CD4-positive, alpha-beta memory T cell (primary cell): ENCODE measurements around the gene PDK1. TPM values are rescaled to one million over a fixed set of nuclear protein-coding genes. Genes with fewer than 3 reads are reported as not detected.
A peak's percentile ranks its signal among the peaks of the same experiment; 100 is the strongest.
"Not testable (repeated sequence)": the region's sequence is repeated elsewhere in the genome, so short reads cannot be mapped to it uniquely, and the experiment has no call there.

Source experiments
- CTCF ChIA-PET: fragments of 350-600 bp; sonication (Branson Sonifier 250); formaldehyde crosslinking; loops from one replicate; lab custom pipeline; 2021; ENCODE audit warnings: inconsistent platforms; ENCODE audit not compliant: partially characterized antibody; lab: Charles Lee
- POLR2A ChIA-PET: fragments of 350-600 bp; sonication (Branson Sonifier 250); formaldehyde crosslinking; loops from one replicate; lab custom pipeline; 2021; ENCODE audit not compliant: partially characterized antibody; lab: Charles Lee
- DNase-seq, 5 donors: peaks; one replicate each; pipeline versions ENCODE4 v3.0.0 to v3.0.0-alpha.2; 2020 to 2022; ENCODE audit warnings: mixed read lengths in 1 of 5
- H3K27ac ChIP-seq: one replicate; pipeline ENCODE4 v1.7.0; 2013; ENCODE audit warnings: low read depth, low read length
- H3K27me3 ChIP-seq: 2 replicates; pipeline ENCODE4 v1.7.0; 2013; ENCODE audit warnings: mild to moderate bottlenecking, low read length, moderate library complexity; ENCODE audit not compliant: insufficient read depth
- H3K36me3 ChIP-seq: 2 replicates; pipeline ENCODE4 v1.7.0; 2013; ENCODE audit warnings: mild to moderate bottlenecking, low read length, moderate library complexity; ENCODE audit not compliant: insufficient read depth
- H3K4me1 ChIP-seq: 2 replicates; pipeline ENCODE4 v1.7.0; 2013; ENCODE audit warnings: mild to moderate bottlenecking, low read length, moderate library complexity; ENCODE audit not compliant: insufficient read depth
- H3K4me3 ChIP-seq, 2 donors: one replicate each; pipeline ENCODE4 v1.7.0; 2013; ENCODE audit warnings: low read length in 2 of 2, mild to moderate bottlenecking in 1 of 2
- H3K9me3 ChIP-seq, 2 donors: one replicate each; pipeline ENCODE4 v1.7.0; 2013; ENCODE audit warnings: low read length in 2 of 2, control low read depth in 1 of 2; ENCODE audit not compliant: control insufficient read depth in 1 of 2
- H3K27ac Mint-ChIP-seq, 7 donors: one replicate each; pipeline ENCODE4 v1.8.0; 2020 to 2021; ENCODE audit warnings: mixed read lengths in 7 of 7, mild to moderate bottlenecking in 6 of 7, inconsistent platforms in 3 of 7, moderate library complexity in 3 of 7
- H3K27me3 Mint-ChIP-seq, 2 donors: one replicate each; pipeline ENCODE4 v1.8.0; 2020 to 2021; ENCODE audit warnings: mixed read lengths in 2 of 2
- H3K36me3 Mint-ChIP-seq, 2 donors: one replicate each; pipeline ENCODE4 v1.8.0; 2020 to 2021; ENCODE audit warnings: mixed read lengths in 2 of 2, inconsistent platforms in 1 of 2, mild to moderate bottlenecking in 1 of 2
- H3K4me1 Mint-ChIP-seq, 4 donors: one replicate each; pipeline ENCODE4 v1.8.0; 2020 to 2021; ENCODE audit warnings: mixed read lengths in 4 of 4, mild to moderate bottlenecking in 1 of 4
- H3K4me3 Mint-ChIP-seq, 8 donors: one replicate each; pipeline ENCODE4 v1.8.0; 2020 to 2021; ENCODE audit warnings: mixed read lengths in 8 of 8, mild to moderate bottlenecking in 7 of 8, moderate library complexity in 6 of 8, inconsistent platforms in 3 of 8
- H3K9me3 Mint-ChIP-seq, 8 donors: one replicate each; pipeline ENCODE4 v1.8.0; 2020 to 2021; ENCODE audit warnings: mixed read lengths in 8 of 8, mild to moderate bottlenecking in 5 of 8, inconsistent platforms in 3 of 8, moderate library complexity in 1 of 8
- intact Hi-C: fragments of 100-400 bp; cut with micrococcal nuclease; formaldehyde crosslinking; loops from one replicate; pipeline ENCODE4 v1.15.1; 2023
- polyA plus RNA-seq, 2 donors: library from polyadenylated mRNA; unstranded; fragments of 300-500 nt; fragmentation: Illumina TruSeq; gene quantifications; one replicate each; pipeline ENCODE4 v1.2.3, GENCODE V29; 2021
- total RNA-seq, 2 experiments: library from RNA; stranded (reverse); gene quantifications; one replicate each; pipeline ENCODE4 v1.2.3, GENCODE V29; 2021

The PDK1 gene
- total and polyA plus RNA-seq, 4 experiments from 2014 or later = 12.9 to 36.8 (median 26.8) TPM

DNA sequence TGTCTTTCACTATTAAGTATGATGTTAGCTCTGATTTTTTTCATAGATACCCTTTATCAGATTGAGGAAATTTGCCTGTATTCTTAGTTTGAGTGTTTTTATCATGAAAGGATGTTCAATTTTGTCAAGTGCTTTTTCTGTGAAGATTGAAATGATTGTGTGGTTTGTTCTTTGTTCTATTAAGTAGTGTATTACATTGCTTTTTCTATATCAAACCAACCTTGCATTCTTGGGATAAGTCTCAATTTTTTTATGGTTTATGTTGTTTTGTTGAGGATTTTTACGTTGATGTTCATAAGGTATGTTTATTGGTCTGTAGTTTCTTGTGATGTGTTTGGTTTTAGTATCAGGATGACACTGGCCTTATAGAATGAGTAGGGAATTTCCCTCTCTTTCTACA lies 19.1 kb downstream of the PDK1 start:
- Histone ChIP-seq H3K27ac (no peak overlapping the region), H3K9me3 (peaks cover 0 to 20% of the 10 kb centered on the region in 2 donors), H3K4me1 (no peaks in the 10 kb centered on the region), H3K36me3 (peaks cover 35% of the 10 kb centered on the region), H3K4me3 (no peak overlapping the region), H3K27me3 (no peaks in the 10 kb centered on the region)
- CTCF ChIA-PET = no interaction called here
- Mint-ChIP-seq H3K27ac (no peak overlapping the region), H3K27me3 (no peaks in the 10 kb centered on the region), H3K9me3 (peaks cover 2 to 54% (median 36%) of the 10 kb centered on the region in 8 donors), H3K4me1 (peaks cover 0 to 5% (median 4%) of the 10 kb centered on the region in 4 donors), H3K36me3 (peaks cover 77 to 84% of the 10 kb centered on the region in 2 donors), H3K4me3 (peak overlapping the region in 1 of 8 donors; percentile 3)
- intact Hi-C loops = no loop called here
- POLR2A ChIA-PET = no interaction called here
- no peak for DNase-seq

DNA sequence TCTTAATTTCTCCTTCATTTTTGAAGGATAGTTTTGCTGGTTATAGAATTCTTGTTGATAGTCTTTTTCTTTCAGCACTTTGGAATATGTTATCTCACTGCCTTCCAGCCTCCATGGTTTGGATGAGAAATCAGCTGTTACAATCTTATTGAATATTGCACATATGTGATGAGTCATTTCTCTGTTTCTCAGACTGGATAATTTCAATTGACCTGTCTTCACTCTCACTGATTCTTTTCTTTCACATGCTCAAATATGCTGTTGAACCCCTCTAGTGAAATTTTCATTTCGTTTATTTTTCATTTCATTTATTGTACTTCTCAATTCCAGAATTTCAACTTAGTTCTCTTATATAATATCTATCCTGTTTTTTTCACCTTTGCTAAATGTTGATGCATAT lies 22.2 kb downstream of the PDK1 start:
- peaks cover 33% of the 10 kb centered on the region for H3K36me3 ChIP-seq
- Mint-ChIP-seq H3K27ac (no peak overlapping the region), H3K4me1 (peaks cover 0 to 5% (median 4%) of the 10 kb centered on the region in 4 donors), H3K9me3 (peaks cover 2 to 54% (median 36%) of the 10 kb centered on the region in 8 donors), H3K36me3 (peaks cover 77 to 86% of the 10 kb centered on the region in 2 donors), H3K27me3 (no peaks in the 10 kb centered on the region), H3K4me3 (no peak overlapping the region)
- intact Hi-C loops = no loop called here
- CTCF ChIA-PET = interaction anchor here (1.0 kb wide), 1 partner anchor 15 kb away, joined by 3 read pairs; no protein-coding TSS in a partner anchor
- H3K27ac ChIP-seq = no peak overlapping the region
- POLR2A ChIA-PET = no interaction called here
- peaks cover 0 to 20% of the 10 kb centered on the region in 2 donors for H3K9me3 ChIP-seq
- no peak for DNase-seq
- no peak overlapping the region for H3K4me3 ChIP-seq
- no peaks in the 10 kb centered on the region for H3K27me3 ChIP-seq
- no peaks in the 10 kb centered on the region for H3K4me1 ChIP-seq

DNA sequence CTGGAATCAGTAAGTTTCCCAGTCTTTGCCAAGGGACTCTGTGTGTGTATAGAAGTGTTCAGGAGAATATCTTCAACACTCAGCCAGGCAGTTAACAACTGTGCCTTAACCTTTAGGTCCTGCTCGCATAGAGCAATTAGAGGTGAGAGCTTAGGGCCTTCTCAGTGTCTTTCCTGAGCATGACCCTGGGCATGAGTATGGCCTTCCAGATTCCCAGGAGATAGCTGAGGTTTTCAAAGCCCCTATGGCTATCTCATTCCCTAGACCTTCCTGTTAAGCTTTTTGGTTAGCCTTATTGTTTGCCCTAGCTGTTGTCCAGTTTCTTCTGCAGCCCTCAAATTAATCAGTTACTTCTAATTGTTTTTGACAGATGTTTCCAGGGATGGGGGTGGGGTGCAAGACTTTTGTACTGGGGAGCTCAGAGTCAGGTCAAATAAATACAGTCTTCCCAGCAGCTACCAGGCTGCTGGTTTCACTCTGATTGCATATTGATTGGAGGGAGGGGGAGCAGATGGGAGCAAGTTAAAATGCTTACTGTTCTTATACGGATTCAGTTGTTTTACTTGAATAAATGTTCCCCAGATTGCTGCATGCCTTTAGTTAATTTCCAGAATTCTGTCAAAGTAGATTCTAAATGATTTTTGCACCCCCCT lies 23.1 kb downstream of the PDK1 start:
- intact Hi-C loops = no loop called here
- Histone ChIP-seq H3K27ac (no peak overlapping the region), H3K27me3 (no peaks in the 10 kb centered on the region), H3K9me3 (peaks cover 0 to 20% of the 10 kb centered on the region in 2 donors), H3K4me1 (no peaks in the 10 kb centered on the region), H3K4me3 (no peak overlapping the region), H3K36me3 (peaks cover 29% of the 10 kb centered on the region)
- peaks cover 70 to 78% of the 10 kb centered on the region in 2 donors for H3K36me3 Mint-ChIP-seq
- no peak overlapping the region for H3K27ac Mint-ChIP-seq
- no peak overlapping the region for H3K4me3 Mint-ChIP-seq
- H3K9me3 Mint-ChIP-seq = peaks cover 2 to 49% (median 32%) of the 10 kb centered on the region in 8 donors
- H3K27me3 Mint-ChIP-seq = no peaks in the 10 kb centered on the region
- ChIA-PET CTCF (interaction anchor here (1.0 kb wide), 1 partner anchor 15 kb away, joined by 3 read pairs; no protein-coding TSS in a partner anchor), POLR2A (no interaction called here)
- no peak for DNase-seq
- H3K4me1 Mint-ChIP-seq = peaks cover 0 to 5% (median 4%) of the 10 kb centered on the region in 4 donors

DNA sequence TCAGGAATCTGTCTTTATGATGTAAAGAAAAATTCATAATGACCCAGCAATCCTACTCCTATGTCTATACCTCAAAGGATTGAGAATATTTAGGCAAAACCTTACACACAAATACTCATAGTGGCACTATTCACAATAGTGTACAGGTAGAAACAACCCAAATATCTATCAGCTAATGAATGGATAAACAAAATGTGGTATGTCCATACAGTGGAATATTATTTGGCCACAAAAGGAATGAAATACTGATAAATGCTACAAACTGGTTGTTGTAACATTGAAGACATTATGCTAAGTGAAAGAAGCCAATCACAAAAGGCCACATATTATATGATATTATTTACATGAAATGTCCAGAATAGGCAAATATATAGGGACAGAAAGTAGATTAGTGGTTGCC lies 24.7 kb downstream of the PDK1 start:
- POLR2A ChIA-PET = no interaction called here
- Mint-ChIP-seq H3K27ac (no peak overlapping the region), H3K27me3 (no peaks in the 10 kb centered on the region), H3K4me3 (no peak overlapping the region), H3K4me1 (peaks cover 1 to 6% (median 4%) of the 10 kb centered on the region in 4 donors), H3K36me3 (peaks cover 61 to 65% of the 10 kb centered on the region in 2 donors), H3K9me3 (peaks cover 2 to 35% (median 19%) of the 10 kb centered on the region in 8 donors)
- no peak overlapping the region for H3K4me3 ChIP-seq
- H3K9me3 ChIP-seq = peaks cover 0 to 11% of the 10 kb centered on the region in 2 donors
- no peaks in the 10 kb centered on the region for H3K27me3 ChIP-seq
- H3K27ac ChIP-seq = no peak overlapping the region
- H3K36me3 ChIP-seq = peaks cover 18% of the 10 kb centered on the region
- no peak for DNase-seq
- H3K4me1 ChIP-seq = no peaks in the 10 kb centered on the region
- CTCF ChIA-PET = interaction anchor here (1.3 kb wide), 1 partner anchor 14 kb away, joined by 4 read pairs; no protein-coding TSS in a partner anchor
- intact Hi-C loops = no loop called here

DNA sequence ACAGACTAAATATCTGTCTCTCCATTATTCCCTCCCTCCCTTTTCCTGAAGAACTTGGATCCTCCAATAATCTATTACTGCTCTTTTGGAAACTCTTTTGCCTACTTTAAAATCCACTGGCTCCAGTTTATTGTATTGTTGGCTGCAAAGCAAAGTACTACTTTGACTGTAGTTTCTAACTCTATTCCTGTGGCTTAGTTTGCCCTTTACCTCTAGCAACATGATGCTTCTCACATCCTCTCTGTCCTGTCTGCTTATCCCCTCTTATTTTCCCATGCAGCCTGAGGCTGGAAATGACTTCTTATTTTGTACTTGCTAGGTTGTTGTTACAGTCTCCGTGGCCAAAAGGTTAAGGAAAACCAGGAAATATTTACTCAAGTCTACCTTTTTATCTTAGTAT lies 26.8 kb downstream of the PDK1 start:
- H3K27me3 Mint-ChIP-seq = no peaks in the 10 kb centered on the region
- Histone ChIP-seq H3K4me3 (no peak overlapping the region), H3K4me1 (peaks cover 7% of the 10 kb centered on the region), H3K9me3 (peaks cover 0 to 5% of the 10 kb centered on the region in 2 donors), H3K27me3 (no peaks in the 10 kb centered on the region), H3K36me3 (peaks cover 23% of the 10 kb centered on the region), H3K27ac (no peak overlapping the region)
- ChIA-PET POLR2A (no interaction called here), CTCF (no interaction called here)
- H3K9me3 Mint-ChIP-seq = peaks cover 0 to 17% (median 11%) of the 10 kb centered on the region in 8 donors
- H3K27ac Mint-ChIP-seq = no peak overlapping the region
- H3K36me3 Mint-ChIP-seq = peaks cover 64% of the 10 kb centered on the region in 2 donors
- H3K4me3 Mint-ChIP-seq = no peak overlapping the region
- H3K4me1 Mint-ChIP-seq = peaks cover 14 to 23% (median 17%) of the 10 kb centered on the region in 4 donors
- DNase-seq = no peak
- intact Hi-C loops = no loop called here

DNA sequence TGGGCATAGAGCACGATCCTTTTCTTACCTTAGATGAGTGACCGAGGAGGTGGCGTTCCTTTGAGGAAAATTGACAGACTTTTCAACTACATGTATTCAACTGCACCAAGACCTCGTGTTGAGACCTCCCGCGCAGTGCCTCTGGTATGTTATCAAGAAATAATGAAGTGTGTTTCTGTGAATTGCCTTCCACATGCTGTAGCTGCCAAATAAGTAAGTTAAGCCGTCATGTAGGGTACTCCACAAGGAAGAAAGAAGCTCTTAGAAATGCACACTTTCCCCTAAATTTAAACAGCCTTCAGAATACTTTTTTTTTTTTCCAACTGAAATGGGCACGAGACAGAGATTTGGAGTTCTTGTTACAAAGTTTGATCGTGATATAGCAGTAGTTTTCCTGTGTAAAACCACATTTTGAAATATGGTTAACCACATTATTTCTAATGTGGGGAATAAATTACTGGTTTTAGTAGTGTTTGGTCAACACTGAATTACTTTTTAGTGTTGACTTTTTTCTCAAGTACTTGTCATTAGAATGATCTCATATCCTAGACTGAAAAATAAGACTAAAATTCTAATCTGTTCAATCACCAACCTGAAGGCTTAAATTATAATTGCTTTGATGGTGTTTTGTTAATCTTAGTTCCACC lies 30.5 kb downstream of the PDK1 start:
- Histone ChIP-seq H3K9me3 (no peaks in the 10 kb centered on the region), H3K27ac (no peak overlapping the region), H3K4me3 (no peak overlapping the region), H3K36me3 (peaks cover 27% of the 10 kb centered on the region), H3K4me1 (peaks cover 7% of the 10 kb centered on the region), H3K27me3 (no peaks in the 10 kb centered on the region)
- Mint-ChIP-seq H3K4me1 (peaks cover 11 to 25% (median 18%) of the 10 kb centered on the region in 4 donors), H3K4me3 (peak overlapping the region in 4 of 8 donors; percentile 21 to 73 (median 52)), H3K27me3 (no peaks in the 10 kb centered on the region), H3K9me3 (no peaks in the 10 kb centered on the region), H3K27ac (peak overlapping the region in 3 of 7 donors; percentile 5 to 88 (median 16)), H3K36me3 (peaks cover 66% of the 10 kb centered on the region in 2 donors)
- CTCF ChIA-PET = no interaction called here
- intact Hi-C loops = no loop called here
- POLR2A ChIA-PET = no interaction called here
- DNase-seq = peak in 2 of 5 donors; percentile 5 to 17

DNA sequence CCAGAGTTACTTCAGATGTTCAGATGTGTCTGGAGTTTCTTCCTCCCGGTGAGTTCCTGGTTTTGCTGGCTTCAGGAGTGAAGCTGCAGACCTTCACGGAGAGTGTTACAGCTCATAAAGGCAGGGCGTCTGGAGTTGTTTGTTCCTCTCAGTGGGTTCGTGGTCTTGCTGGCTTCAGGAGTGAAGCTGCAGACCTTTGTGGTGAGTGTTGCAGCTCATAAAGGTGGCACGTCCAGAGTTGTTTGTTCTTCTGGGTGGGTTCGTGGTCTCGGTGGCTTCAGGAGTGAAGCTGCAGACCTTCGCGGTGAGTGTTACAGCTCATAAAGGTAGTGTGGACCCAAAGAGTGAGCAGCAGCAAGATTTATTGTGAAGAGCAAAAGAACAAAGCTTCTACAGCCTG lies 31.3 kb downstream of the PDK1 start:
- CTCF ChIA-PET = interaction anchor here (1.0 to 1.1 kb wide), 3 partner anchors 9 to 800 kb away, joined by 3 read pairs; no protein-coding TSS in a partner anchor
- peaks cover 24% of the 10 kb centered on the region for H3K36me3 ChIP-seq
- intact Hi-C loops, H3K4me3 ChIP-seq, DNase-seq, H3K4me3 Mint-ChIP-seq, POLR2A ChIA-PET, H3K9me3 ChIP-seq, H3K27me3 Mint-ChIP-seq, H3K27me3 ChIP-seq, H3K27ac ChIP-seq, H3K9me3 Mint-ChIP-seq, H3K4me1 ChIP-seq: not testable (repeated sequence)
- peaks cover 60 to 70% of the 10 kb centered on the region in 2 donors for H3K36me3 Mint-ChIP-seq
- peaks cover 11 to 25% (median 18%) of the 10 kb centered on the region in 4 donors for H3K4me1 Mint-ChIP-seq
- H3K27ac Mint-ChIP-seq = peak overlapping the region in 1 of 7 donors; percentile 41
